H54 (cell line): ENCODE measurements around the gene LGALS7B.
"Not testable (repeated sequence)": the region's sequence is repeated elsewhere in the genome, so short reads cannot be mapped to it uniquely, and the experiment has no call there.

Source experiments
- DNase-seq: peaks from one replicate; pipeline ENCODE4 v3.0.0; 2011; ENCODE audit warnings: low spot score, mixed read lengths; ENCODE audit not compliant: insufficient read length
- FAIRE-seq: peaks from 3 replicates; lab custom pipeline; 2011; peaks lifted over from hg19 to GRCh38; lab: Jason Lieb, UNC
- POLR2A ChIP-seq: IDR thresholded peaks from 2 replicates; pipeline ENCODE4 v1.6.1; 2011; ENCODE audit warnings: low read depth, mild to moderate bottlenecking, low read length

LGALS7B gene

GRCh38 chr19:38817081-38817480, 28.1 kb downstream of the LGALS7B start:
- DNase-seq (no peak), FAIRE-seq (no peak)
- TF ChIP-seq POLR2A: no peak

DNA sequence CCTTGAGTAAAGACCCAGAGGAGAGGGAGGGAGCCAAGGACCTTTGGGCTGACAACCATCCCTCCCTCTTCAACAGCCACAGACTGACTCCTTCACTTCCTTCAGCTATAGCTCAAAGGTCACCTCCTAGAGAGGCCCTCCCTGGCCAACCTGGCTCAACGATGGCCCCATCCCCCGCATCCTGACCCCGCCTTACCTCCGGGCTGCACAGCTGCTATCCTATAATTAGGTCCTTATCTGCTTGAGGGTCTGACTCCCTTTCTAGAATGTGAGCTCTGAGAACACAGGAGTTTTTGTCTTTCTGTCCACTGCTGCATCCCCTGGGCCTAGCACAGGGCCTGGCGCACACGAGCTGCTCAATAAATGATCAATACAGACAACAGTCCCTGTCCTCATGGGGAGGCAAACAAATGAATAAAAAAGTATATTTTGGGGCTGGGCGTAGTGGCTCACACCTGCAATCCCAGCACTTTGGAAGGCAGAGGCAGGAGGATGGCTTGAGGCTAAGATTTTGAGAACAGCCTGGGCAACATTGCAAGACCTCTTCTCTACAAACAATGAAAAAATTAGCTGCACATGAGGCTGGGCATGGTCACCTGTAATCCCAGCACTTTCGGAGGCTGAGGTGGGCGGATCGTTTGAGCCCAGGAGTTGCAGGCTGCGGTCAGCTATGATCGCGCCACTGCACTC, 30.4 kb downstream of the LGALS7B start:
- DNase-seq (no peak), FAIRE-seq (no peak)
- no peak for TF ChIP-seq POLR2A

DNA sequence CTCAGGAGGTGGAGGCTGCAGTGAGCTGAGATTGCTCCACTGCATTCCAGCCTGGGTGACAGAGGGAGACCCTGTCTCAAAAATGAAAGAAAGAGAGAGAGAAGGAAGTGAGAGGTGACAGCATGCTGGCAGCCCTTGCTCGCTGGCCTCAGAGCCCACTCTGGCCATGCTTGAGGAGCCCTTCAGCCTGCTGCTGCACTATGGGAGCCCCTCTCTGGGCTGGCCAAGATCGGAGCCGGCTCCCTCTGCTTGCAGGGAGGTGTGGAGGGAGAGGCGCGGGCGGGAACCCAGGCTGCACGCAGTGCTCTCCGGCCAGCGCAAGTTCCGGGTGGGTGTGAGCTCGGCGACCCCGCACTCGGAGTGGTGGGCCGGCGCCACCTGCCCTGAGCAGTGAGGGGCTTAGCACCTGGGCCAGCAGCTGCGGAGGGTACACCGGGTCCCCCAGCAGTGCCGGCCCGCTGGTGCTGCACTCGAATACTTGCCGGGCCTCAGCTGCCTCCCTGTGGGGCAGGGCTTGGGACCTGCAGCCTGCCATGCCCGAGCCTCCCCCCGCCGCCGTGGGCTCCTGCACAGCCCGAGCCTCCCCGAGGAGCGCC, 32.3 kb downstream of the LGALS7B start:
- FAIRE-seq, DNase-seq: not testable (repeated sequence)

- DNase-seq, FAIRE-seq: not testable (repeated sequence)
These were observed 36.9 kb downstream of the LGALS7B start for GRCh38 chr19:38825936-38826335.

DNA sequence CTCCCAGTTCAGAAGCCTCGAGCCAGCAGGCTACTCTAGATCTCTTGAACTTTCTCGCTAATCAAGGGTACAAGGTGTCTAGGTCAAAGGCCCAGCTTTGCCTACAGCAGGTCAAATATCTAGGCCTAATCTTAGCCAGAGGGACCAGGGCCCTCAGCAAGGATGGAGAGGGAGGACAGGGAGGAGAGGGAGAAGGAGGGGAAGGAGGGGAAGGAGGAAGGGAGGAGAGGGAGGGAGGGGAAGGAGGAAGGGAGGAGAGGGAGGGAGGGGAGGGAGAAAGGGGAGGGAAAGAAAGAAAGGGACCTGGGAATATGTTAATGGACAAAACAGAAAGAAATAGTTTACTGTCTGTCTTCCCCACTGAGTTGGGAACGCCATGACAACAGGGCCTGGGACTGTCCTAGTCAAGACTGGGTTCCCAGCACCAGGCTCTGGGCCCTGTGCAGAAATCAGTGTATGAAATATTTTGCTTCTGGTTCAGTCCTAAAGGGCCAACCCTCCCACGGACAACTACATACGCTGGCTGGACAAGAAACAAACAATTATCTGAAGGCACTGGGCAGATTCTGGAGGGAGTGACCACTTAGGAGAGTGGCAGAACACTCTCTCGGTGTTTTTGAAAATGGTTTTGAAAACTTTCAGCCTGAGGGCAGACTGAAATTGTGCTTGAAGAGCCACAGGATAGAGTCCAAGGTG, 38.0 kb downstream of the LGALS7B start:
- FAIRE-seq: no peak
- no peak for DNase-seq
- no peak for TF ChIP-seq POLR2A

DNA sequence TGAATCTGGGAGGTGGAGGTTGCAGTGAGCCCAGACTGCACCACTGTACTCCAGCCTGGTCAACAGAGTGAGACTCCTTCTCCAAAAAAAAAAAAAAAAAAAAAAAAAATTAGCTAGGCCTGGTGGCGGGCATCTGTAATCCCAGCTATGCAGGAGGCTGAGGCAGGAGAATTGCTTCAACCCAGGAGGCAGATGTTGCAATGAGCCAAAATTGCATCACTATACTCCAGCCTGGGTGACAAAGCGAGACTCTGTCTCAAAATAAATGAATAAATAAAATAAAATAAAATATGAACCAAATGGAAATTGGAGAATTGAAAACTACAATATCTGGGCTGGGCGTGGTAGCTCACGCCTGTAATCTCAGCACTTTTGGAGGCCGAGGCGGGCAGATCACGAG, 40.2 kb downstream of the LGALS7B start:
- FAIRE-seq, DNase-seq: not testable (repeated sequence)

- DNase-seq: no peak
- no peak for TF ChIP-seq POLR2A
- FAIRE-seq: no peak
These were observed 41.2 kb downstream of the LGALS7B start for GRCh38 chr19:38830039-38830733.

DNA sequence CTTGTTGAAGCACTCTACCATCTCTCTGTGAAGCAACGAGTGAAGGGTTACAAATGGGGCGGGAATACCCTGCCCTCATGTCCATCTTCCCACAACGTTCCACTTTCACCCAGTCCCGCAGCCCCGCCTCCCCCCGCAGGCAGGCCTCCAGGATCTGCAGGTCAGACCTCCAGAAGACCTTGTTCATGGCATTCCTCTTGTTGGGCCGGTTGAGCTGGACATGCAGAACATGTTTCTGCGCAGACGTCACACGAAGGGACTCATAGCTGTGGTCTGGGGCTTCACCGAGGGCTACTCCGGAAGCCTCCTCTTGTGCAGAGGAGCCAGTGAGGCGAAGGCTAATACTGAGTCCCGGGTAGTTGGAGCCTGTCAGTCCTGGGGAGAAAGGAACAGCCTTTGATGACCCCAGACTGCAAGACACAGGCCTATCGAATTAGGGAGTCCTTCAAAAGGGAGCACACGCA, 42.2 kb downstream of the LGALS7B start:
- TF ChIP-seq POLR2A: no peak
- DNase-seq (peak; percentile 96), FAIRE-seq (peak; percentile 65)

- FAIRE-seq: no peak
- no peak for DNase-seq
- no peak for TF ChIP-seq POLR2A
These were observed 44.1 kb downstream of the LGALS7B start for GRCh38 chr19:38833092-38833425.

GRCh38 chr19:38834104-38834490, 45.1 kb downstream of the LGALS7B start:
- TF ChIP-seq POLR2A: no peak
- no peak for DNase-seq
- no peak for FAIRE-seq

- no peak for TF ChIP-seq POLR2A
- FAIRE-seq: no peak
- no peak for DNase-seq
These were observed 45.6 kb downstream of the LGALS7B start for GRCh38 chr19:38834590-38834989.

DNA sequence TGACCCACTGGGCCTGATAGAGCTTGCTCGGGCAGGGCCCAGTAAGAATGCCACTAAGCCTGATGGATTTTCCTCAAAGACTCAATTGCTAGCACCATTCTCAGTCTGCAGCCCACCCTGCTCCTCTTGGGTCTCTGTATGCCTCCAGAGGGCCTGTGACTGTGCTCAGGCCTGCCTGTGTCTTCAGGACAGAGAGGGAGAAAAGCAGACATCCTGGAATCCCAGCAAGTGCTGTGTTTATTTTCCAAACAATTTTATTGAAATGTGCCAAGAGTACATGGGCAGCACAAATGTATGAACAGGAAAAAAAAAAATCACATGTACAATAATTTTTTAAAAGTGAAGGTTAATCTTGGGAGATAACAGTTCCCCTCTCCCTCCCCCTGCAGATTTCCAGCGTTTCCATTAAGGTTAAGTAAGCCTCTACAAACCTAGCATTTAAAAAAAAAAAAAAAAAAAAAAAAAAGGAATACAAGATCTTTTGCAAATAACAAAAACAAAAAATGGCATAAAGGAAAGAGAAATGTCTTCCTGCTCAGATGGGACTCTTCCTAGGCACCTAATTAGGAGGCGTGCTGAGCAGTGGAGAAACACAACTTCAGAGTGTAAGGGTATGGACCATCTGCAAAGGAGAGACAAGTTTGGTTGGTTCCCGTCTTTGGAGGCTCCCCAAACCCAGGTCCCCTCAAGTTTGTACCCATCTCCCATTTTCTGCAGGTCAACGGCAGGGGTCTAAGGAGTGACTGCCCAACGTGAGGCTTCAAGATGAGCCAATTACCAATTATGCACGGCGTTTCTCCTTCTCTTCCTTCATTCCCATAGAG, 47.4 kb downstream of the LGALS7B start:
- no peak for TF ChIP-seq POLR2A
- DNase-seq (no peak), FAIRE-seq (no peak)

- no peak for TF ChIP-seq POLR2A
- DNase-seq: no peak
- no peak for FAIRE-seq
These were observed 48.1 kb downstream of the LGALS7B start for GRCh38 chr19:38836983-38837626.

DNA sequence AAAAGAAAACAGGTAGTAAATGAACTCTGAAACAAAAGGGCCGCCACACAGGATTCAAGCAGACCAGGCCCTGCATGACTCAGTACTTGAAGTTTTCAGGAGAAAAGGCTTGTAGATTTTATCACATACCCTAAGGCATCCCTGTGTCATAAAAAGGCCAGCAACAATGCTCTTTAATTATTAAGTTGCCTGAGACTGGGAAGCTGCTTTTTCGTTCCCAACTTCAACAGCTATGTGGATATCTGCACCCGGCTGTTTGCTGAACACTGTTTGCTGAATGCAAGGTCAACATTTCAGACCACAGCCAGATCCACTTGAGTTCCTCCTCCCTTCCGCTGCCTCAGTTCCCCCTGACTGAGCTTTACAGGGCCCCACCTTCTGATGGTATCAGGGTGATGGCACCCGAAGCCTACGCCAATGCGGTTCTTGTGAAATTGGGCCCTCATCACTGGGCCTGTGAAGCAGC, 48.7 kb downstream of the LGALS7B start:
- DNase-seq (no peak), FAIRE-seq (no peak)

More for the DNA sequence above, 48.7 kb downstream of the LGALS7B start:
- no peak for TF ChIP-seq POLR2A
